Testis (tissue), 5 donors: ENCODE results near the gene LIN9. TPM values are rescaled to one million over a fixed set of nuclear protein-coding genes. Genes with fewer than 3 reads are reported as not detected.

Experiments used
- DNase-seq: peaks from one replicate; pipeline ENCODE4 v3.0.0-alpha.2; 2019
- H3K27ac ChIP-seq, 2 donors: fragments of 200-600 bp; sonication (generic); one replicate each; pipeline ENCODE4 v1.5.1; 2019
- H3K27me3 ChIP-seq: fragments of 200-600 bp; sonication (generic); one replicate; pipeline ENCODE4 v1.5.1; 2019
- H3K36me3 ChIP-seq: fragments of 200-600 bp; sonication (generic); one replicate; pipeline ENCODE4 v1.5.1; 2017; ENCODE audit warnings: low read depth; ENCODE audit errors: missing control alignments
- H3K4me1 ChIP-seq: fragments of 200-600 bp; sonication (generic); one replicate; pipeline ENCODE4 v1.5.1; 2019
- H3K4me3 ChIP-seq, 2 donors: fragments of 200-600 bp; sonication (generic); one replicate each; pipeline ENCODE4 v1.5.1; 2017 to 2019
- H3K9me3 ChIP-seq: fragments of 200-600 bp; sonication (generic); one replicate; pipeline ENCODE4 v1.5.1; 2017
- CTCF ChIP-seq, 3 experiments: fragments of 450-650 bp in 2 of 3; fragments of 200-600 bp in 1 of 3; sonication (generic) in 1 of 3; IDR thresholded peaks; one replicate each; pipeline ENCODE4 v1.5.1; 2016 to 2019; ENCODE audit warnings: antibody characterized with exemption in 3 of 3, mild to moderate bottlenecking in 2 of 3, moderate library complexity in 1 of 3
- POLR2A ChIP-seq: fragments of 450-650 bp; IDR thresholded peaks from one replicate; pipeline ENCODE4 v1.6.1; 2017; ENCODE audit warnings: antibody characterized with exemption, mild to moderate bottlenecking, moderate library complexity
- WGBS, 2 donors: methylation state at CpG; one replicate each; pipeline ENCODE4 v1.1.5; 2018; 5-methylcytosine and 5-hydroxymethylcytosine counted together
- intact Hi-C: fragments of 100-400 bp; cut with DNase I; formaldehyde crosslinking; loops from one replicate; pipeline ENCODE4 v1.15.1; 2023; ENCODE audit warnings: low total_unique reads
- long read RNA-seq, 2 donors: transcript quantifications; one replicate each; lab custom pipeline, GENCODE V29; 2026
- polyA plus RNA-seq: library from polyadenylated mRNA; stranded (reverse); fragments of 350-450 nt; fragmentation: Illumina TruSeq; extraction: RNeasy Lipid Tissue Mini Kit (QIAGEN cat#74804); gene quantifications from one replicate; pipeline ENCODE4 v1.2.3, GENCODE V29; 2014; ENCODE audit warnings: low read depth, low replicate concordance; ENCODE audit not compliant: insufficient read depth
- total RNA-seq, 2 donors: library from RNA; depleted of rRNA; stranded (reverse); fragments of >200 nt; gene quantifications; one replicate each; pipeline ENCODE4 v1.2.3, GENCODE V29; 2016

The LIN9 gene
- 10 to 100 TPM in 1 of 2 donors, 1 to 10 TPM in 1; 8.2 to 13.9 TPM for total RNA-seq
- 9.9 TPM for polyA plus RNA-seq
- long read RNA-seq, donor 1, partial matches to known transcripts, result 0 of 3 reads
- long read RNA-seq, donor 1, other reads (novel, unspliced or antisense), result 0 of 3 reads
- long read RNA-seq, donor 2, partial matches to known transcripts, result 0 of 2 reads
- long read RNA-seq, donor 2, other reads (novel, unspliced or antisense), result 0 of 2 reads

GRCh38 chr1:226308723-226309397, at the start of gene LIN9:
LIN9 (minus strand) TSS chr1:226309164; CDS start chr1:226309139, 25 bp downstream.
- H3K27me3 ChIP-seq, result no peaks in the 10 kb centered on the region
- WGBS, 2 donors, result 0 to 2% methylated on average over 1 to 75 of the region's 77 CpGs
- H3K4me1 ChIP-seq, result no peaks in the 10 kb centered on the region
- H3K9me3 ChIP-seq, result no peaks in the 10 kb centered on the region
- intact Hi-C loops, result no loop called here
- peak within 1 kb of the TSS; percentile 92 to 98 for H3K4me3 ChIP-seq
- H3K36me3 ChIP-seq, result no peaks in the 10 kb centered on the region
- TF ChIP-seq CTCF (IDR thresholded peaks at IDR 0.05) (no peak), POLR2A (no peak)
- H3K27ac ChIP-seq, result peak within 1 kb of the TSS; percentile 82 to 87
- DNase-seq, result peak; percentile 95

GRCh38 chr1:226357416-226357815, 48.5 kb upstream of the LIN9 start:
- TF ChIP-seq CTCF (IDR thresholded peaks at IDR 0.05) (no peak), POLR2A (no peak)
- Histone ChIP-seq H3K36me3 (no peaks in the 10 kb centered on the region), H3K27ac (no peak overlapping the region), H3K9me3 (no peaks in the 10 kb centered on the region), H3K4me1 (peaks cover 7% of the 10 kb centered on the region), H3K27me3 (no peaks in the 10 kb centered on the region), H3K4me3 (no peak overlapping the region)
- no peak for DNase-seq
- WGBS, 2 donors, result 91 to 100% methylated on average over 2 of the region's 2 CpGs
- intact Hi-C loops, result no loop called here

- H3K36me3 ChIP-seq, result no peaks in the 10 kb centered on the region
- intact Hi-C loops, result no loop called here
- WGBS, 2 donors, result 66 to 67% methylated on average over 6 of the region's 6 CpGs
- H3K27ac ChIP-seq, result peak overlapping the region in 1 of 2 donors; percentile 72
- no peaks in the 10 kb centered on the region for H3K27me3 ChIP-seq
- TF ChIP-seq CTCF (IDR thresholded peaks at IDR 0.05), result no peak
- TF ChIP-seq POLR2A, result no peak
- H3K9me3 ChIP-seq, result no peaks in the 10 kb centered on the region
- no peak overlapping the region for H3K4me3 ChIP-seq
- peak; percentile 32 for DNase-seq
- H3K4me1 ChIP-seq, result peaks cover 7% of the 10 kb centered on the region
These were observed 46.9 kb upstream of the LIN9 start for GRCh38 chr1:226355669-226356551.

GRCh38 chr1:226355016-226355415, 46.1 kb upstream of the LIN9 start:
- no peaks in the 10 kb centered on the region for H3K27me3 ChIP-seq
- no peak for DNase-seq
- no peak for TF ChIP-seq CTCF (IDR thresholded peaks at IDR 0.05)
- TF ChIP-seq POLR2A, result no peak
- 94 to 96% methylated on average over 10 of the region's 10 CpGs for WGBS, 2 donors
- H3K36me3 ChIP-seq, result no peaks in the 10 kb centered on the region
- no peak overlapping the region for H3K27ac ChIP-seq
- H3K9me3 ChIP-seq, result no peaks in the 10 kb centered on the region
- H3K4me1 ChIP-seq, result peaks cover 13% of the 10 kb centered on the region
- intact Hi-C loops, result no loop called here
- H3K4me3 ChIP-seq, result no peak overlapping the region
